Heart left ventricle (tissue), 13 donors: ENCODE data around the gene CAMTA1.

ENCODE experiments used
- CTCF ChIP-seq, 12 donors: fragments of 200-600 bp; sonication (generic) in 4 of 12; IDR thresholded peaks; one replicate each; pipeline versions ENCODE4 v1.5.0 to v1.8.0; 2018 to 2022; ENCODE audit warnings: antibody characterized with exemption in 12 of 12, mild to moderate bottlenecking in 5 of 12
- POLR2A ChIP-seq, 2 donors: fragments of 450-650 bp; IDR thresholded peaks; one replicate each; pipeline ENCODE4 v1.6.1; 2017; ENCODE audit warnings: antibody characterized with exemption in 2 of 2, mild to moderate bottlenecking in 2 of 2, moderate library complexity in 2 of 2
- donor health status: ischemic (EF 13 %, LVEDD 7.1; RV severe dilation, severe dysfunction).
- donor health status: DM: no; HTN: yes; CAD: no.
- donor health status: DM: no; HTN: no; CAD: no.
- donor health status: ischemic (EF 25% LVEDD 6.9; RV normal size, moderate dysfunction).
- donor health status: ischemic (EF 25% LVEDD 5.7; RV mildly dilated, moderate dysfunction).
- donor health status: ischemic (EF 35%, LVEDD 5.7; RV mildly dilated, moderate dysfunction).
- donor health status: nonischemic (EF 11% LVEDD 7.7; RV severe dilation, severe dysfunction).
- donor health status: DM: yes; HTN: yes; CAD: no.
- donor health status: PGD.
- donor health status: ischemic (EF 29% LVEDD 5.4; RV normal size, mild dysfunction).
- donor health status: nonischemic (EF 23%, LVEDD 6.1; RV moderate dilation, normal function).

- TF ChIP-seq CTCF (IDR thresholded peaks at IDR 0.05) (no peak), POLR2A (IDR thresholded peaks at IDR 0.05) (no peak)
Observed at GRCh38 chr1:7280347-7280960, 495.2 kb downstream of the CAMTA1 start.
